B cell (primary cell): ENCODE measurements around the gene VBP1. TPM values are rescaled to one million over a fixed set of nuclear protein-coding genes. Genes with fewer than 3 reads are reported as not detected.

Experiments used
- ATAC-seq: fragments of 200-7000 bp; cut with Tn5 transposase; one replicate; pipeline ENCODE4 v1.10.0; 2021; ENCODE audit warnings: low read depth, mild to moderate bottlenecking, moderate number of reproducible peaks, moderate library complexity
- CTCF ChIA-PET: fragments of 350-600 bp; sonication (Branson Sonifier 250); formaldehyde crosslinking; loops from one replicate; lab custom pipeline; 2021; ENCODE audit warnings: antibody characterized with exemption, inconsistent platforms; lab: Charles Lee
- POLR2A ChIA-PET: fragments of 350-600 bp; sonication (Branson Sonifier 250); formaldehyde crosslinking; loops from one replicate; lab custom pipeline; 2021; ENCODE audit warnings: antibody characterized with exemption; lab: Charles Lee
- DNase-seq: peaks from one replicate; pipeline ENCODE4 v3.0.0; 2013
- H2AFZ ChIP-seq: 2 replicates; pipeline ENCODE4 v1.6.1; 2012; ENCODE audit warnings: mild to moderate bottlenecking, low read depth, low read length; ENCODE audit not compliant: insufficient read depth, poor library complexity, severe bottlenecking
- H3K27ac ChIP-seq, 2 donors: 1 replicate in 1 of 2; 2 replicates in 1 of 2; pipeline ENCODE4 v1.5.1; 2012 to 2013; ENCODE audit warnings: low read length in 2 of 2, mild to moderate bottlenecking in 2 of 2, moderate library complexity in 1 of 2
- H3K27me3 ChIP-seq, 4 experiments: fragments of 200-600 bp in 1 of 4; sonication (generic) in 1 of 4; replicated peaks in 1 of 4; 1 replicate in 2 of 4; 2 replicates in 2 of 4; pipeline versions ENCODE4 v1.6.1 to v1.7.0; 2013 to 2016; ENCODE audit warnings: low read length in 3 of 4, mild to moderate bottlenecking in 2 of 4, mixed read lengths in 1 of 4, moderate library complexity in 1 of 4; ENCODE audit not compliant: insufficient read depth in 4 of 4, control insufficient read depth in 3 of 4; ENCODE audit errors: control extremely low read depth in 1 of 4
- H3K36me3 ChIP-seq, 2 experiments: replicated peaks in 1 of 2; 1 replicate in 1 of 2; 2 replicates in 1 of 2; pipeline versions ENCODE4 v1.6.1 to v1.7.1; 2013; ENCODE audit warnings: low read length in 1 of 2; ENCODE audit not compliant: insufficient read depth in 2 of 2, control insufficient read depth in 1 of 2; ENCODE audit errors: control extremely low read depth in 1 of 2, extremely low read depth in 1 of 2
- H3K4me1 ChIP-seq, 2 donors: fragments of 200-600 bp in 1 of 2; sonication (generic) in 1 of 2; 1 replicate in 1 of 2; 2 replicates in 1 of 2; pipeline versions ENCODE4 v1.5.1 to v1.6.1; 2013 to 2017; ENCODE audit warnings: low read length in 2 of 2; ENCODE audit not compliant: control insufficient read depth in 2 of 2, insufficient read depth in 2 of 2
- H3K4me2 ChIP-seq: replicated peaks from 2 replicates; pipeline ENCODE3; 2012; ENCODE audit warnings: mild to moderate bottlenecking, low read depth, low read length; ENCODE audit not compliant: poor library complexity, severe bottlenecking
- H3K4me3 ChIP-seq, 5 experiments: fragments of 200-600 bp in 1 of 5; sonication (generic) in 1 of 5; 1 replicate in 3 of 5; 2 replicates in 2 of 5; pipeline versions ENCODE4 v1.5.1 to v1.7.0; 2011 to 2016; ENCODE audit warnings: low read length in 4 of 5, mild to moderate bottlenecking in 4 of 5, low read depth in 2 of 5, control low read depth in 1 of 5, moderate library complexity in 1 of 5; ENCODE audit not compliant: insufficient read depth in 1 of 5; ENCODE audit errors: control extremely low read depth in 1 of 5, extremely low read depth in 1 of 5
- H3K79me2 ChIP-seq: fragments of 200-600 bp; sonication (generic); one replicate; pipeline ENCODE4 v1.6.0; 2016; ENCODE audit warnings: low read length; ENCODE audit not compliant: control insufficient read depth, insufficient read depth
- H3K9ac ChIP-seq: fragments of 200-600 bp; sonication (generic); 2 replicates; pipeline ENCODE4 v1.6.1; 2017; ENCODE audit warnings: mild to moderate bottlenecking, low read length, moderate library complexity
- H3K9me3 ChIP-seq, 3 donors: one replicate each; pipeline versions ENCODE4 v1.6.1 to v1.7.1; 2013; ENCODE audit warnings: low read length in 2 of 3; ENCODE audit not compliant: control insufficient read depth in 2 of 3, insufficient read depth in 1 of 3; ENCODE audit errors: control extremely low read depth in 1 of 3
- H4K20me1 ChIP-seq: 2 replicates; pipeline ENCODE4 v1.6.0; 2012; ENCODE audit warnings: mild to moderate bottlenecking, low read length; ENCODE audit not compliant: insufficient read depth, control insufficient read depth, poor library complexity, severe bottlenecking
- H3K27ac Mint-ChIP-seq: one replicate; pipeline ENCODE4 v1.8.0; 2021; ENCODE audit warnings: mixed read lengths
- H3K27me3 Mint-ChIP-seq: one replicate; pipeline ENCODE4 v1.8.0; 2021; ENCODE audit warnings: mixed read lengths
- H3K4me1 Mint-ChIP-seq: one replicate; pipeline ENCODE4 v1.8.0; 2021; ENCODE audit warnings: mixed read lengths
- H3K4me3 Mint-ChIP-seq: one replicate; pipeline ENCODE4 v1.8.0; 2021; ENCODE audit warnings: mixed read lengths
- H3K9me3 Mint-ChIP-seq: one replicate; pipeline ENCODE4 v1.8.0; 2022; ENCODE audit warnings: mixed read lengths; ENCODE audit not compliant: insufficient read depth
- EZH2 ChIP-seq: IDR thresholded peaks from 2 replicates; pipeline ENCODE4 v1.6.1; 2012; ENCODE audit warnings: borderline replicate concordance, low read depth, mild to moderate bottlenecking, moderate library complexity, low read length; ENCODE audit not compliant: insufficient read depth, poor library complexity, severe bottlenecking
- WGBS: methylation state at CpG from one replicate; pipeline ENCODE4 v1.1.5; 2013; ENCODE audit warnings: missing lambda C conversion rate; ENCODE audit not compliant: insufficient coverage; 5-methylcytosine and 5-hydroxymethylcytosine counted together
- intact Hi-C: fragments of 100-400 bp; cut with micrococcal nuclease; formaldehyde crosslinking; loops from one replicate; pipeline ENCODE4 v1.10.0; 2022
- polyA plus RNA-seq: library from polyadenylated mRNA; depleted of rRNA; stranded (reverse); fragments of >200 nt; gene quantifications from 2 replicates; pipeline ENCODE4 v1.2.3, GENCODE V29; 2012
- total RNA-seq, 2 donors: library from RNA; stranded (reverse); fragments of 120-200 nt in 1 of 2; gene quantifications; 1 replicate in 1 of 2; 2 replicates in 1 of 2; pipeline versions ENCODE4 v1.2.3 to v1.2.4, GENCODE V29; 2013 to 2022
- TF ChIP-seq, protein P1 (sequence below): fragments of 200-600 bp; IDR thresholded peaks from one replicate; pipeline ENCODE4 v1.8.0; 2022; ENCODE audit warnings: antibody characterized with exemption, mild to moderate bottlenecking

The VBP1 gene
- total and polyA plus RNA-seq, 2 donors (not counting 1 experiment from before 2014, with no cell fraction given), result 6.5 to 29.7 TPM

DNA sequence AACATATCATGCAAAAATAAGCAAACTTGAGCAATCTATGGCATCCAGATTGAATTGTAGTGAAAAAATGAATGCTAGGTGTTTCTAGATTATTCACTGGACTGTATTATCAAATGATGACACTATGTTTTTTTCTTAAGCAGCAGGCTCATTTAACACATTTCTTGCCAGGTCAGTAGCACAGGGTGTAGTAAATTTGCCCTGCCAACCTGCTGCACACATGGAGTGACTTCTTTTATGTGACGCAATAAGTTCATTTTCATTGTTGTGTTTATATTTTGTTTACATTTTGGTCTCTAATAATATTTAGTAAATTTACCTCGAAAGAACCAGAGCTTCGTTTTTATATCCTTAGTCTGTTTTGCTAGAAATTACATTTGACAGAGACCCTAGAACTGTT is 9.5 kb downstream of the VBP1 start:
- TF ChIP-seq, protein P1, sequence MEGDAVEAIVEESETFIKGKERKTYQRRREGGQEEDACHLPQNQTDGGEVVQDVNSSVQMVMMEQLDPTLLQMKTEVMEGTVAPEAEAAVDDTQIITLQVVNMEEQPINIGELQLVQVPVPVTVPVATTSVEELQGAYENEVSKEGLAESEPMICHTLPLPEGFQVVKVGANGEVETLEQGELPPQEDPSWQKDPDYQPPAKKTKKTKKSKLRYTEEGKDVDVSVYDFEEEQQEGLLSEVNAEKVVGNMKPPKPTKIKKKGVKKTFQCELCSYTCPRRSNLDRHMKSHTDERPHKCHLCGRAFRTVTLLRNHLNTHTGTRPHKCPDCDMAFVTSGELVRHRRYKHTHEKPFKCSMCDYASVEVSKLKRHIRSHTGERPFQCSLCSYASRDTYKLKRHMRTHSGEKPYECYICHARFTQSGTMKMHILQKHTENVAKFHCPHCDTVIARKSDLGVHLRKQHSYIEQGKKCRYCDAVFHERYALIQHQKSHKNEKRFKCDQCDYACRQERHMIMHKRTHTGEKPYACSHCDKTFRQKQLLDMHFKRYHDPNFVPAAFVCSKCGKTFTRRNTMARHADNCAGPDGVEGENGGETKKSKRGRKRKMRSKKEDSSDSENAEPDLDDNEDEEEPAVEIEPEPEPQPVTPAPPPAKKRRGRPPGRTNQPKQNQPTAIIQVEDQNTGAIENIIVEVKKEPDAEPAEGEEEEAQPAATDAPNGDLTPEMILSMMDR, result no peak
- TF ChIP-seq EZH2, result no peak
- no peaks in the 10 kb centered on the region for H3K9me3 ChIP-seq
- Mint-ChIP-seq H3K4me1 (no peaks in the 10 kb centered on the region), H3K27me3 (no peaks in the 10 kb centered on the region), H3K27ac (no peak overlapping the region), H3K4me3 (no peak overlapping the region), H3K9me3 (no peaks in the 10 kb centered on the region)
- no peaks in the 10 kb centered on the region for H3K27me3 ChIP-seq
- DNase-seq (no peak), ATAC-seq (no peak)
- no peak overlapping the region for H3K9ac ChIP-seq
- H3K4me2 ChIP-seq, result no peak overlapping the region
- H3K79me2 ChIP-seq, result no peaks in the 10 kb centered on the region
- WGBS, result no CpG with 5 or more reads among the region's 3 CpGs
- H3K4me1 ChIP-seq, result no peaks in the 10 kb centered on the region
- no peak overlapping the region for H3K4me3 ChIP-seq
- ChIA-PET CTCF (interaction anchor here (1.4 kb wide), 1 partner anchor 9 kb away, joined by 4 read pairs; the partner anchor contains the start of gene VBP1), POLR2A (no interaction called here)
- H3K36me3 ChIP-seq, result peaks cover 0 to 27% of the 10 kb centered on the region in 2 experiments
- H2AFZ ChIP-seq, result no peak overlapping the region
- no peak overlapping the region for H3K27ac ChIP-seq
- intact Hi-C loops, result no loop called here
- H4K20me1 ChIP-seq, result no peaks in the 10 kb centered on the region

DNA sequence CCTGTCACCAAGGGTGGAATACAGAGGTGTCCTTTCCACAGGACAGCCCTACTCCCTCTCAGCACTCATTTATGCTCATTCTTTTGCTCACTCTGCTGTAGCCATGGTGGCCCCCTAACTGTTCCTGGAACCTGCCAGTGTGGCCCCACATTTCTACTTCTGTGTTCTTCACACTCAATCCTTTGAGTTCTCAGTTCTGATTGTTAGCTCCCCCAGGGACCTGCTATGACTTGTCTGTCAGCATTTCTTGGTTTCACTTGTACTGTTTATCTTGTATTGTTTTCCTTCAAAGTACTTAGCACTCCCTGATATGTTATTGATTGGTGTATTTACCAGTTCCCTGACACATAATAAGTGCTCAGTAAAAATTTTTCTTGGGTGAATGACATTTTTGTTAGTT is 14.9 kb downstream of the VBP1 start:
- Mint-ChIP-seq H3K9me3 (no peaks in the 10 kb centered on the region), H3K27me3 (no peaks in the 10 kb centered on the region), H3K27ac (no peak overlapping the region), H3K4me1 (peaks cover 6% of the 10 kb centered on the region), H3K4me3 (no peak overlapping the region)
- CTCF ChIA-PET, result no interaction called here
- Histone ChIP-seq H3K79me2 (no peaks in the 10 kb centered on the region), H3K4me1 (no peaks in the 10 kb centered on the region), H3K27ac (no peak overlapping the region), H2AFZ (no peak overlapping the region), H3K4me3 (no peak overlapping the region), H3K36me3 (peaks cover 0 to 45% of the 10 kb centered on the region in 2 experiments), H4K20me1 (no peaks in the 10 kb centered on the region), H3K9ac (no peak overlapping the region), H3K4me2 (no peak overlapping the region), H3K9me3 (no peaks in the 10 kb centered on the region), H3K27me3 (no peaks in the 10 kb centered on the region)
- intact Hi-C loops, result no loop called here
- ATAC-seq (no peak), DNase-seq (no peak)
- TF ChIP-seq EZH2, result no peak
- TF ChIP-seq, protein P1, result no peak
- POLR2A ChIA-PET, result no interaction called here
